SK-N-SH (cell line): Measurements from ENCODE around the gene TUT7. TPM values are rescaled to one million over a fixed set of nuclear protein-coding genes. Genes with fewer than 3 reads are reported as not detected.

ENCODE experiments used
- CTCF ChIA-PET: fragments of 300-600, 350-600 bp; formaldehyde crosslinking; extraction: SDS; loops from one replicate; lab custom pipeline; 2021; lab: Yijun Ruan, JAX
- POLR2A ChIA-PET: fragments of 350-600 bp; sonication (Branson Sonifier 250); formaldehyde crosslinking; extraction: SDS; loops from one replicate; lab custom pipeline; 2020; ENCODE audit warnings: antibody characterized with exemption, inconsistent platforms; lab: Yijun Ruan, JAX
- DNase-seq: peaks from one replicate; pipeline ENCODE4 v3.0.0; 2012
- H2AFZ ChIP-seq: fragments of 200-600 bp; sonication (generic); 2 replicates; pipeline ENCODE4 v1.8.1; 2016; ENCODE audit warnings: antibody characterized with exemption, mild to moderate bottlenecking, low read depth
- H3F3A ChIP-seq: fragments of 200-600 bp; sonication (generic); replicated peaks from 2 replicates; pipeline ENCODE3; 2016; ENCODE audit warnings: antibody characterized with exemption, mild to moderate bottlenecking; ENCODE audit not compliant: insufficient read depth
- H3K27ac ChIP-seq, 2 experiments: fragments of 200-500 bp in 1 of 2; fragments of 200-600 bp in 1 of 2; sonication (Bioruptor generic) in 1 of 2; sonication (generic), shearing (Covaris generic) in 1 of 2; 2 replicates each; pipeline versions ENCODE4 v1.5.1 to v1.6.1; 2014 to 2016; ENCODE audit warnings: low read depth in 2 of 2, inconsistent platforms in 1 of 2, low read length in 1 of 2, mild to moderate bottlenecking in 1 of 2, mixed read lengths in 1 of 2
- H3K27me3 ChIP-seq: fragments of 200-600 bp; sonication (generic), shearing (Covaris generic); 2 replicates; pipeline ENCODE4 v1.6.1; 2016; ENCODE audit warnings: mixed run types; ENCODE audit not compliant: insufficient read depth
- H3K36me3 ChIP-seq, 2 experiments: fragments of 200-500 bp in 1 of 2; fragments of 200-600 bp in 1 of 2; sonication (Bioruptor generic) in 1 of 2; sonication (generic) in 1 of 2; replicated peaks in 1 of 2; 2 replicates each; pipeline versions ENCODE3 to v1.5.1; 2014 to 2016; ENCODE audit warnings: low read length in 1 of 2, mild to moderate bottlenecking in 1 of 2; ENCODE audit not compliant: insufficient read depth in 2 of 2, control insufficient read depth in 1 of 2
- H3K4me1 ChIP-seq, 2 experiments: fragments of 200-500 bp in 1 of 2; fragments of 200-600 bp in 1 of 2; sonication (Bioruptor generic) in 1 of 2; sonication (generic), shearing (Covaris generic) in 1 of 2; 2 replicates each; pipeline versions ENCODE4 v1.5.1 to v1.6.1; 2014 to 2016; ENCODE audit warnings: low read depth in 1 of 2, low read length in 1 of 2, mixed run types in 1 of 2; ENCODE audit not compliant: insufficient read depth in 2 of 2, control insufficient read depth in 1 of 2
- H3K4me2 ChIP-seq: fragments of 200-600 bp; sonication (generic), shearing (Covaris generic); 2 replicates; pipeline ENCODE4 v1.6.1; 2017; ENCODE audit warnings: mixed run types
- H3K4me3 ChIP-seq, 2 experiments: fragments of 200-500 bp in 1 of 2; fragments of 200-600 bp in 1 of 2; sonication (Bioruptor generic) in 1 of 2; sonication (generic), shearing (Covaris generic) in 1 of 2; 2 replicates each; pipeline versions ENCODE4 v1.5.1 to v1.8.1; 2014 to 2016; ENCODE audit warnings: low read depth in 2 of 2, inconsistent platforms in 1 of 2, low read length in 1 of 2, mild to moderate bottlenecking in 1 of 2, mixed read lengths in 1 of 2, moderate library complexity in 1 of 2
- H3K79me2 ChIP-seq: fragments of 200-600 bp; sonication (generic); 2 replicates; pipeline ENCODE4 v1.8.1; 2017; ENCODE audit warnings: mild to moderate bottlenecking; ENCODE audit not compliant: insufficient read depth
- H3K9ac ChIP-seq: fragments of 200-600 bp; sonication (generic); 2 replicates; pipeline ENCODE4 v1.6.1; 2017; ENCODE audit warnings: mixed run types
- H3K9me2 ChIP-seq: fragments of 200-600 bp; sonication (generic); 2 replicates; pipeline ENCODE4 v1.6.1; 2017; ENCODE audit warnings: mixed run types
- H3K9me3 ChIP-seq: fragments of 200-600 bp; sonication (generic); 2 replicates; pipeline ENCODE4 v1.6.1; 2017; ENCODE audit warnings: mixed run types, mild to moderate bottlenecking, moderate library complexity
- H4K20me1 ChIP-seq: fragments of 200-600 bp; sonication (generic); 2 replicates; pipeline ENCODE4 v1.6.1; 2017; ENCODE audit warnings: mild to moderate bottlenecking, mixed run types; ENCODE audit not compliant: insufficient read depth
- ELF1 ChIP-seq: IDR thresholded peaks from 2 replicates; pipeline ENCODE4 v1.4.0; 2012
- FOXM1 ChIP-seq: IDR thresholded peaks from 2 replicates; pipeline ENCODE4 v1.4.0; 2012; ENCODE audit warnings: low read depth, mild to moderate bottlenecking
- GABPA ChIP-seq: IDR thresholded peaks from 2 replicates; pipeline ENCODE4 v1.4.0; 2012; ENCODE audit warnings: low read depth, mild to moderate bottlenecking
- JUND ChIP-seq: IDR thresholded peaks from 2 replicates; pipeline ENCODE4 v1.4.0; 2012
- MEF2A ChIP-seq: IDR thresholded peaks from 2 replicates; pipeline ENCODE4 v1.4.0; 2012; ENCODE audit warnings: low read depth, borderline replicate concordance
- MXI1 ChIP-seq: IDR thresholded peaks from 2 replicates; pipeline ENCODE4 v1.6.1; 2012; ENCODE audit warnings: mild to moderate bottlenecking, low read depth, low read length, improper control_type of control experiment
- PBX3 ChIP-seq: IDR thresholded peaks from 2 replicates; pipeline ENCODE4; 2012
- POLR2AphosphoS5 ChIP-seq: IDR thresholded peaks from 2 replicates; pipeline ENCODE4 v1.6.1; 2012; ENCODE audit warnings: low read depth, low read length
- RAD21 ChIP-seq: IDR thresholded peaks from 2 replicates; pipeline ENCODE4 v1.6.1; 2012; ENCODE audit warnings: mild to moderate bottlenecking, low read length
- RCOR1 ChIP-seq: fragments of 150-350 bp; IDR thresholded peaks from 2 replicates; pipeline ENCODE4 v1.6.1; 2017; ENCODE audit warnings: antibody characterized with exemption, low read length
- SIN3A ChIP-seq: IDR thresholded peaks from 2 replicates; pipeline ENCODE4 v1.6.1; 2012; ENCODE audit warnings: low read depth, mild to moderate bottlenecking, low read length, moderate library complexity, borderline replicate concordance
- TAF1 ChIP-seq: IDR thresholded peaks from 2 replicates; pipeline ENCODE4 v1.6.1; 2012; ENCODE audit warnings: low read depth, mild to moderate bottlenecking, low read length, moderate library complexity, borderline replicate concordance
- TCF12 ChIP-seq: IDR thresholded peaks from 2 replicates; pipeline ENCODE4 v1.4.0; 2012
- USF2 ChIP-seq: fragments of 150-350 bp; IDR thresholded peaks from 2 replicates; pipeline ENCODE4 v1.6.1; 2017; ENCODE audit warnings: antibody characterized with exemption, low read length, low read depth, borderline replicate concordance
- WGBS: methylation state at CpG from one replicate; pipeline ENCODE4 v1.1.6; 2017; ENCODE audit warnings: low lambda C conversion rate; 5-methylcytosine and 5-hydroxymethylcytosine counted together
- polyA plus RNA-seq, 3 experiments: library from polyadenylated mRNA; depleted of rRNA; stranded (reverse); fragments of >200 nt; gene quantifications; 2 replicates each; pipeline ENCODE4 v1.2.3, GENCODE V29; 2012
- TF ChIP-seq, protein P1 (sequence below): IDR thresholded peaks from 2 replicates; pipeline ENCODE4 v1.4.0; 2012; ENCODE audit warnings: low read depth
- TF ChIP-seq, protein P2 (sequence below): IDR thresholded peaks from 2 replicates; pipeline ENCODE4 v1.4.0; 2012; ENCODE audit warnings: low read depth, borderline replicate concordance
- TF ChIP-seq, protein P3 (sequence below): IDR thresholded peaks from 2 replicates; pipeline ENCODE4 v1.6.1; 2012; ENCODE audit warnings: mild to moderate bottlenecking, low read depth, low read length, moderate library complexity
- TF ChIP-seq, protein P4 (sequence below): fragments of 200-600 bp; sonication (generic); IDR thresholded peaks from 2 replicates; pipeline ENCODE4 v1.6.1; 2017; ENCODE audit warnings: antibody characterized with exemption, mild to moderate bottlenecking, moderate library complexity

Gene TUT7
- polyA plus RNA-seq, 1 of the 3 experiments (the other 2 are of a cell fraction) = 6.7 TPM

- no peak overlapping the region for H3K4me2 ChIP-seq
- H3K27me3 ChIP-seq = no peaks in the 10 kb centered on the region
- no peak overlapping the region for H3K27ac ChIP-seq
- 98% methylated on average over 6 of the region's 6 CpGs for WGBS
- H3F3A ChIP-seq = no peaks in the 10 kb centered on the region
- peaks cover 25 to 28% of the 10 kb centered on the region in 2 experiments for H3K36me3 ChIP-seq
- H3K9me3 ChIP-seq = no peaks in the 10 kb centered on the region
- H3K79me2 ChIP-seq = no peaks in the 10 kb centered on the region
- H3K9ac ChIP-seq = no peak overlapping the region
- TF ChIP-seq ELF1 = no peak
- TF ChIP-seq RCOR1 = no peak
- TF ChIP-seq, protein P1, sequence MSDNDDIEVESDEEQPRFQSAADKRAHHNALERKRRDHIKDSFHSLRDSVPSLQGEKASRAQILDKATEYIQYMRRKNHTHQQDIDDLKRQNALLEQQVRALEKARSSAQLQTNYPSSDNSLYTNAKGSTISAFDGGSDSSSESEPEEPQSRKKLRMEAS = no peak
- TF ChIP-seq PBX3 = no peak
- TF ChIP-seq SIN3A = no peak
- TF ChIP-seq USF2 = no peak
- TF ChIP-seq GABPA = no peak
- TF ChIP-seq, protein P2, sequence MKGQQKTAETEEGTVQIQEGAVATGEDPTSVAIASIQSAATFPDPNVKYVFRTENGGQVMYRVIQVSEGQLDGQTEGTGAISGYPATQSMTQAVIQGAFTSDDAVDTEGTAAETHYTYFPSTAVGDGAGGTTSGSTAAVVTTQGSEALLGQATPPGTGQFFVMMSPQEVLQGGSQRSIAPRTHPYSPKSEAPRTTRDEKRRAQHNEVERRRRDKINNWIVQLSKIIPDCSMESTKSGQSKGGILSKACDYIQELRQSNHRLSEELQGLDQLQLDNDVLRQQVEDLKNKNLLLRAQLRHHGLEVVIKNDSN = no peak
- TF ChIP-seq JUND = no peak
- TF ChIP-seq POLR2AphosphoS5 = no peak
- no peak for TF ChIP-seq MXI1
- no peak for TF ChIP-seq MEF2A
- TF ChIP-seq, protein P3, sequence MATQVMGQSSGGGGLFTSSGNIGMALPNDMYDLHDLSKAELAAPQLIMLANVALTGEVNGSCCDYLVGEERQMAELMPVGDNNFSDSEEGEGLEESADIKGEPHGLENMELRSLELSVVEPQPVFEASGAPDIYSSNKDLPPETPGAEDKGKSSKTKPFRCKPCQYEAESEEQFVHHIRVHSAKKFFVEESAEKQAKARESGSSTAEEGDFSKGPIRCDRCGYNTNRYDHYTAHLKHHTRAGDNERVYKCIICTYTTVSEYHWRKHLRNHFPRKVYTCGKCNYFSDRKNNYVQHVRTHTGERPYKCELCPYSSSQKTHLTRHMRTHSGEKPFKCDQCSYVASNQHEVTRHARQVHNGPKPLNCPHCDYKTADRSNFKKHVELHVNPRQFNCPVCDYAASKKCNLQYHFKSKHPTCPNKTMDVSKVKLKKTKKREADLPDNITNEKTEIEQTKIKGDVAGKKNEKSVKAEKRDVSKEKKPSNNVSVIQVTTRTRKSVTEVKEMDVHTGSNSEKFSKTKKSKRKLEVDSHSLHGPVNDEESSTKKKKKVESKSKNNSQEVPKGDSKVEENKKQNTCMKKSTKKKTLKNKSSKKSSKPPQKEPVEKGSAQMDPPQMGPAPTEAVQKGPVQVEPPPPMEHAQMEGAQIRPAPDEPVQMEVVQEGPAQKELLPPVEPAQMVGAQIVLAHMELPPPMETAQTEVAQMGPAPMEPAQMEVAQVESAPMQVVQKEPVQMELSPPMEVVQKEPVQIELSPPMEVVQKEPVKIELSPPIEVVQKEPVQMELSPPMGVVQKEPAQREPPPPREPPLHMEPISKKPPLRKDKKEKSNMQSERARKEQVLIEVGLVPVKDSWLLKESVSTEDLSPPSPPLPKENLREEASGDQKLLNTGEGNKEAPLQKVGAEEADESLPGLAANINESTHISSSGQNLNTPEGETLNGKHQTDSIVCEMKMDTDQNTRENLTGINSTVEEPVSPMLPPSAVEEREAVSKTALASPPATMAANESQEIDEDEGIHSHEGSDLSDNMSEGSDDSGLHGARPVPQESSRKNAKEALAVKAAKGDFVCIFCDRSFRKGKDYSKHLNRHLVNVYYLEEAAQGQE = no peak
- no peak for TF ChIP-seq FOXM1
- no peak for TF ChIP-seq RAD21
- TF ChIP-seq TCF12 = no peak
- TF ChIP-seq, protein P4, sequence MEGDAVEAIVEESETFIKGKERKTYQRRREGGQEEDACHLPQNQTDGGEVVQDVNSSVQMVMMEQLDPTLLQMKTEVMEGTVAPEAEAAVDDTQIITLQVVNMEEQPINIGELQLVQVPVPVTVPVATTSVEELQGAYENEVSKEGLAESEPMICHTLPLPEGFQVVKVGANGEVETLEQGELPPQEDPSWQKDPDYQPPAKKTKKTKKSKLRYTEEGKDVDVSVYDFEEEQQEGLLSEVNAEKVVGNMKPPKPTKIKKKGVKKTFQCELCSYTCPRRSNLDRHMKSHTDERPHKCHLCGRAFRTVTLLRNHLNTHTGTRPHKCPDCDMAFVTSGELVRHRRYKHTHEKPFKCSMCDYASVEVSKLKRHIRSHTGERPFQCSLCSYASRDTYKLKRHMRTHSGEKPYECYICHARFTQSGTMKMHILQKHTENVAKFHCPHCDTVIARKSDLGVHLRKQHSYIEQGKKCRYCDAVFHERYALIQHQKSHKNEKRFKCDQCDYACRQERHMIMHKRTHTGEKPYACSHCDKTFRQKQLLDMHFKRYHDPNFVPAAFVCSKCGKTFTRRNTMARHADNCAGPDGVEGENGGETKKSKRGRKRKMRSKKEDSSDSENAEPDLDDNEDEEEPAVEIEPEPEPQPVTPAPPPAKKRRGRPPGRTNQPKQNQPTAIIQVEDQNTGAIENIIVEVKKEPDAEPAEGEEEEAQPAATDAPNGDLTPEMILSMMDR = no peak
- TF ChIP-seq TAF1 = no peak
- H2AFZ ChIP-seq = no peak overlapping the region
- no peak for DNase-seq
- no peak overlapping the region for H3K4me3 ChIP-seq
- no peaks in the 10 kb centered on the region for H4K20me1 ChIP-seq
- ChIA-PET POLR2A (no interaction called here), CTCF (interaction anchor here (1.0 kb wide), 1 partner anchor 11 kb away, joined by 3 read pairs; no protein-coding TSS in a partner anchor)
- no peaks in the 10 kb centered on the region for H3K4me1 ChIP-seq
- H3K9me2 ChIP-seq = no peaks in the 10 kb centered on the region
These were observed 65.6 kb downstream of the TUT7 start for GRCh38 chr9:86288499-86289198.
